ENCODE measurements around the gene RERE. TPM values are rescaled to one million over a fixed set of nuclear protein-coding genes. Genes with fewer than 3 reads are reported as not detected.

Gene RERE
- 252 TPM for total RNA-seq (ENCODE audit: unreplicated experiment)
- long read RNA-seq, partial matches to known transcripts: 10 of 17 reads
- long read RNA-seq, other reads (novel, unspliced or antisense): 5 of 17 reads

GRCh38 chr1:8817412-8818324 lies at the start of gene RERE:
TSS of gene RERE (minus strand) at chr1:8817640.
- Mint-ChIP-seq H3K4me3 (ENCODE audit: unreplicated experiment) (peak within 1 kb of the TSS; percentile 100), H3K36me3 (ENCODE audit: unreplicated experiment) (no peaks in the 10 kb centered on the region), H3K27me3 (ENCODE audit: unreplicated experiment) (peaks cover 20% of the 10 kb centered on the region), H3K27ac (ENCODE audit: unreplicated experiment) (peak within 1 kb of the TSS; percentile 100), H3K4me1 (ENCODE audit: low read depth, unreplicated experiment) (peaks cover 22% of the 10 kb centered on the region), H3K9me3 (ENCODE audit: unreplicated experiment) (peaks cover 21% of the 10 kb centered on the region)
- peak; percentile 97 for DNase-seq
- TF ChIP-seq CTCF (IDR thresholded peaks at IDR 0.05; ENCODE audit: partially characterized antibody, unreplicated experiment): no peak

- TF ChIP-seq CTCF (IDR thresholded peaks at IDR 0.05; ENCODE audit: partially characterized antibody, unreplicated experiment): no peak
- Mint-ChIP-seq H3K9me3 (ENCODE audit: unreplicated experiment) (no peaks in the 10 kb centered on the region), H3K4me1 (ENCODE audit: low read depth, unreplicated experiment) (peaks cover 6% of the 10 kb centered on the region), H3K27ac (ENCODE audit: unreplicated experiment) (no peak overlapping the region), H3K4me3 (ENCODE audit: unreplicated experiment) (no peak overlapping the region), H3K27me3 (ENCODE audit: unreplicated experiment) (peaks cover 4% of the 10 kb centered on the region), H3K36me3 (ENCODE audit: unreplicated experiment) (peaks cover 4% of the 10 kb centered on the region)
- DNase-seq: no peak
These were observed 49.5 kb upstream of the RERE start for GRCh38 chr1:8866792-8867415.

GRCh38 chr1:8866173-8866791 lies 48.8 kb upstream of the RERE start:
- Mint-ChIP-seq H3K36me3 (ENCODE audit: unreplicated experiment) (peaks cover 4% of the 10 kb centered on the region), H3K27ac (ENCODE audit: unreplicated experiment) (no peak overlapping the region), H3K27me3 (ENCODE audit: unreplicated experiment) (peaks cover 4% of the 10 kb centered on the region), H3K9me3 (ENCODE audit: unreplicated experiment) (peaks cover 1% of the 10 kb centered on the region), H3K4me3 (ENCODE audit: unreplicated experiment) (no peak overlapping the region), H3K4me1 (ENCODE audit: low read depth, unreplicated experiment) (peaks cover 6% of the 10 kb centered on the region)
- no peak for TF ChIP-seq CTCF (IDR thresholded peaks at IDR 0.05; ENCODE audit: partially characterized antibody, unreplicated experiment)
- DNase-seq: no peak

GRCh38 chr1:8864713-8865344 lies 47.4 kb upstream of the RERE start:
- TF ChIP-seq CTCF (IDR thresholded peaks at IDR 0.05; ENCODE audit: partially characterized antibody, unreplicated experiment): no peak
- H3K9me3 Mint-ChIP-seq (ENCODE audit: unreplicated experiment): peaks cover 1% of the 10 kb centered on the region
- H3K27me3 Mint-ChIP-seq (ENCODE audit: unreplicated experiment): peaks cover 4% of the 10 kb centered on the region
- no peak for DNase-seq
- no peak overlapping the region for H3K4me3 Mint-ChIP-seq (ENCODE audit: unreplicated experiment)
- no peaks in the 10 kb centered on the region for H3K36me3 Mint-ChIP-seq (ENCODE audit: unreplicated experiment)
- H3K27ac Mint-ChIP-seq (ENCODE audit: unreplicated experiment): no peak overlapping the region
- peaks cover 4% of the 10 kb centered on the region for H3K4me1 Mint-ChIP-seq (ENCODE audit: low read depth, unreplicated experiment)

Data from glutamatergic neuron (in vitro differentiated cells).